HG02970 (cell line): Measurements from ENCODE around the gene IL31RA.

Experiments
- ATAC-seq: cut with Tn5 transposase; IDR thresholded peaks from one replicate; pipeline ENCODE4 v1.9.1; 2021; ENCODE audit warnings: mild to moderate bottlenecking, moderate library complexity, moderate number of reproducible peaks; ENCODE audit not compliant: unreplicated experiment, low FRiP score

The IL31RA gene

DNA sequence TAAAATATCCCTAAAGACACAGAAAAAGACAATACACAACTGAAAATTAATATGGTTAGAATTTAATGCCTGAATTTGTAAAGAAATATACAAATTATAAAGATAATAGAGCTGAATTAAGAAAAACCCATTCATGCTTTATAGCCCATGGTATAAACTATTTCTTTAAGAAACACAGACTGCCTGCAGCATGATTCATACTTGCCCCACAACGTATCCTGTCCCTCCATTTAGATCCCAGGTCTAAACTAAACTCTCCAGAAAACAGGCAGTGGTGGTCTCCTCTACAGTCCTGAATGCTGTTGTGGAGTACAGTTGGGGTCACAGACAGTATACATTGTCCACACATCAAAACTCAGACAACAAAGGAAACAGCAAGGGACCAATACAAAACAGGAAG is 118.8 kb downstream of the IL31RA start:
- no peak for ATAC-seq
